ELF-1 (cell line): ENCODE data around the gene ANAPC2.
A peak's percentile ranks its signal among the peaks of the same experiment; 100 is the strongest.
"Not testable (repeated sequence)": the region's sequence is repeated elsewhere in the genome, so short reads cannot be mapped to it uniquely, and the experiment has no call there.

Source experiments
- DNase-seq: peaks from one replicate; pipeline ENCODE4 v3.0.0-alpha.2; 2016; ENCODE audit warnings: low read depth, low spot score

Gene ANAPC2

DNA sequence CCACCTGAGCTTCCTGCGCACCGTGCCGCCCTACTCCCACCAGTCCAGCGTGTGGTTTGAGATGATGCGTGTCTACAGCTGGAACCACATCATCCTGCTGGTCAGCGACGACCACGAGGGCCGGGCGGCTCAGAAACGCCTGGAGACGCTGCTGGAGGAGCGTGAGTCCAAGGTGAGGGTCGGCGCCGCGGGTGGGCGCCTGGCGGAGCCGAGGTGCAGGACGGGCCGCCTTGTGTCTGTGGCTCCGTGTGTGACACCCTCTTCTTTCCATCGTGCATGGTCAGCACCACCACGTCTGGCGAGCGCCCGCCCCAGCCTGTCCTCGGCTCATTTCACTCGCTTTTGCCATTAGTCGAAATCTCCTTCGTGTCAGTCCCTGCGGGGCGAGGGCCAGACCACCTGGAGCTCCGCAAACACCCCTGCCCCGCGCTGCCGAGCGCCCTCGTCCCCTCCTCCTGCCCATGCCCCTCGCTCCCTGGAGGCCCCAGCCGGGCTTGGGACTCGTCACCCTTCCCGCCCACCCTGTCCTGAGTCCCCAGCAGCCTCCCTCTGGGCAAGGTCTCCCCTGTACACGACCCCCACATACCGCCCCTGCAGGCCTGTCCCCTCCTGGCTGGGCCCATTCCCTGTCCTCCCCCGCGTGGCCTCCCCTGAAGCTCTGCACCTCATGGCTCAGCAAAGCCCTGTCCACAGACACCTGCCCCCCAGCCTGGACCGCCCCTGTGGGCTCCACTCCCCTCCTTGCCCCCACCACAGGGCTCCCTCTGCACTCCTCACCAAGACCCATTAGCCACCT lies 42.4 kb downstream of the ANAPC2 start:
- DNase-seq, result no peak

GRCh38 chr9:137143459-137143858 lies 44.9 kb downstream of the ANAPC2 start:
- DNase-seq, result no peak

GRCh38 chr9:137141976-137142936 lies 46.1 kb downstream of the ANAPC2 start:
- no peak for DNase-seq

- DNase-seq, result no peak
Observed at GRCh38 chr9:137141050-137141810, 47.1 kb downstream of the ANAPC2 start.

DNA sequence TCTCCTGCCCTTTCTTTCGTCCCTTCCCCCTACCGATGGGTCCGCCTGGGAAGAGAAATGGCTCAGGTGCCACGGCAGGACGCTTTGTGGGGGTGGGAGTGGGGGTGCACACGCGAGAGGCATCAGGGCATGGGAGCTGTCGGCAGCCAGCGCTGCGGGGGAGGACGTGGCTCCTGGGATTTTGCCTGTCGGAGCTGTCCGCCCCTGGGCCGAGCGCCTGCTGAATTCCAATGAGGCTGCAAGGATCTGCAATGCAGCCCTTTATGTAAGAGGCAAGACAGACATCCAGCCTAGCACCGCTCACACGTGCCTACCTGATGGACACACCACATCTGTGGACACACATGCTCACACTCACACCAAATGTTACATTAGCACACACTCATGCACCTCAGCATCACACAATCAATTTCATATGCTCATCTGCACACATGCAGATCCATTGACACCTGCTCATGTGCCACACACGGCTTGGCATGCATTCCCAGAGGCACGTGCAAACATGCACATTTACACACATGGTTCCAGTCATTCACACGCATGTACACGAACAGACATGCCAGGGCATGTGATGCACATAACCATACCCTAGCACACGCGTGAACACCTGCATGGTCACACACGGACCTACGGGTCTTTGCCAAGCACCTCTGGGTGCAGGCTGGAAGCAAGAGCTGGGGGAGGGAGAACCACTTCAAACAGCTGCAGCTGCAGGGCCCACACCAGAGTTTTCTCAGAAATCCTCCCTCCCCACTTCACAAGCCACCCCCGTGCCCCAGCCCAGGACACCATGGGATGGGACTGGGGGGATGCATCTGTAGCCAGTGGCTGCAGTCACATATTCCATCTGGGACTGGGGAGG lies 48.0 kb downstream of the ANAPC2 start:
- no peak for DNase-seq

- no peak for DNase-seq
Observed at GRCh38 chr9:137139468-137140150, 48.8 kb downstream of the ANAPC2 start.

DNA sequence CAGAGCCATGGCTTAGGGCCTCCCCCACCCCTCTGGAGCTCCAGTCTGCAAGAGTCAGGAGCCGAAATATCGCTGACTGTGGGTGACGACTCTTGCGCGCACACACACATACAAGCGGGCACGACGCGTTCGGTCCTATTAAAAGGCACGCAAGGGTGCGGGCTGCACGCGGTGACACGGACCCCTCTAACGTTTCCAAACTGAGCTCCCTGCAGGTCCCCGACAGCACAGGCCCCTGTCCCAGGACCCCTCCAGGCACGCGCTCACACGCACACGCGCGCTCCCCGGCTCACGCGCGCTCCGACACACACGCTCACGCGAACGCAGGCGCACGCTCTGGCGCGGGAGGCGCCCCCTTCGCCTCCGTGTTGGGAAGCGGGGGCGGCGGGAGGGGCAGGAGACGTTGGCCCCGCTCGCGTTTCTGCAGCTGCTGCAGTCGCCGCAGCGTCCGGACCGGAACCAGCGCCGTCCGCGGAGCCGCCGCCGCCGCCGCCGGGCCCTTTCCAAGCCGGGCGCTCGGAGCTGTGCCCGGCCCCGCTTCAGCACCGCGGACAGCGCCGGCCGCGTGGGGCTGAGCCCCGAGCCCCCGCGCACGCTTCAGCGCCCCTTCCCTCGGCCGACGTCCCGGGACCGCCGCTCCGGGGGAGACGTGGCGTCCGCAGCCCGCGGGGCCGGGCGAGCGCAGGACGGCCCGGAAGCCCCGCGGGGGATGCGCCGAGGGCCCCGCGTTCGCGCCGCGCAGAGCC lies 49.5 kb downstream of the ANAPC2 start, which contains the start of gene GRIN1:
Gene GRIN1 (plus strand): TSS at position 433 of the 746 bp plus-strand sequence. CDS start 333 bp downstream, outside the sequence.
- no peak for DNase-seq

DNA sequence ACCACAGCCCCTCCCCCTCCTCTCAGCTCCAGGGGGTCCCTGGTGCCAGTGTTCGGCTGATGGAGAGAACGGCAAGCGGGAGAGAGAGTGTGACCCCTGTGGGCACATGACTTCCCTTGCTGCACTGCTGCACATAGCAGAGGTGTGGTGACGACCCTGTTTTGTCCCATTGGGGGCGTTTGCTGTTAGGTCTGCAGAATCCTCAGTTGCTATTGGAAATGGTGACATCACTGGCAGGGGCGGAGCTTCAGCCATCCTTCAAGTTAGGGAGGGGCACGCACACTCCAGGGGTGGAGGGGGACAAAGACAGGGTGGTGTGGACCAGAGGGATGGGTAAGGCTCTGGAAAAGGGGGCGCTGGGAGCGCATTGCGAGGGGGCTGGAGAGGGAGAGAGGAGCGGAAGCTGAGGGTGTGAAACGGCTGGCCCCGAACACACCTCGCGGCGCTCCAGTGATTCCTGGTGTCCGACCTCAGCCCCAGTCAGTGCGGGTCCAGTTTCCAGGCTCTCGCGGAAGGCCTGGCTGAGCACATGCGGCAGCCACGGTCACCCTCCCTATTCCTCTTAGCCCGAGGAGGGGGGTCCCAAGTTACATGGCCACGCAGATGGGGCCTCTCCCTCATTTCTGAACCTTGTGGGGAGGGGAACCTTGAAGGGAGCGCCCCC lies 50.2 kb downstream of the ANAPC2 start:
- DNase-seq, result peak; percentile 43

DNA sequence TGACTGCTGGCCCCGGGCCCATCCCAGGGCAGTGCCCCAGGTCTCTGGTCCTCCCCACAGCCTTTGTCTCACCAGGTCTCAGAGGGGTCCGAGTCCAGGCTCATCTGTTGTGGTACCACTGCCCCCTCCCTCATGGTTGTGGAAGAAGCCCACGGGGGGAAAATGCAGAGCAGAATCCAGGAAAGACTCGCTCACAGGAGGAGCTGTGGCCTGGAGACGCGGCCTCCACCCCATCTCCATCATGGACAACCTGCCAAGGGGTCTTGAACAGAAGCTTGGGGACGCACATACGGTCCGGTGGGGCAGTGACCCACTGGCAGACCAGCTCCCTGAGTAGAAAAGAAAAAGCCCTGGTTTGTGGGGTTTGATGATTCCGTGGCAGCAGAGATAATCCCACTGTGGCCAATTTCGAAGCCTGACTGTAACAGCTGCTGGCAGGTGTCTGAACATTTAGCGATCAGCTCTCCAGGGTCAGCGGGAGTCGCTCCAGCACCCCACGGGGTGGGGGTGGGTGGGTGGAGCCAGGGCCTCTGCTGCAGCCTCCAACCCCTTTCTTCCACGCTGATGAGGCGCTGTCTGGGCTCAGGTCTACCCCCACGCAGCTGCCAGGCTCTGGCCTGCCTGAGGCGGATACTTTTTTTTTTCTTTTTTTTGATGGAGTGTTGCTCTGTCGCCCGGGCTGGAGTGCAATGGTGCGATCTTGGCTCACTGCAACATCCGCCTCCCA lies 51.3 kb downstream of the ANAPC2 start:
- DNase-seq, result no peak

DNA sequence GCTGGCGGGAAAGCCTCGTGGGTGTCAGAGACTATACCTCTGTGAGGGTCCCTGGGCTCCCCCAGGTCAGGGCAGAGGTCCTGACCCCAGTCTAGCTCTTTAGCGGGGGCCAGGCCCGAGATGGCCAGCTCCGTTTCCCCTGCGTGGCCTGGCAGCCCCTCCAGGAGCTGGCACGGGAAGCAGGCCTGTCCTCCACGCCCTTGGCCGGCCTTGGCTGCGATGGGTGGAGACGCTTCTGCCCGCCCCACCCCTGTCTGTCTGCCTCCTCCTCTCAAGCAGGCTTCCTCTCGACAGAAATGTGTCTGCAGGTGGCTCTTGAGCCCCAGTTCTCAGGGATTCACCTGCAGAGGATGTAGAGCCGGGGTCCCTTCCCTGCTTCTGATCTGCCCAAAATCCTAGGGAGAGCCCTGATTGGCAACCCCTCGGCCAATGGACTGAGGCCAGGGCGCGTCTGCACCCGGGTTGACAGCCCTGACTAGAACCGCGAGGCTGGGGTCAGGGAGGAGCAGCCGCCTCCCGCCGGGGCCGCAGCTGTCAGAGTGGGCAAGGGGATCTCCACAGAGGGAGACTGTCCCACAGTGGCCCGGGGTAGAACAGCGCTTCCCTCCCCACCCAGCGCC lies 52.0 kb downstream of the ANAPC2 start:
- no peak for DNase-seq

DNA sequence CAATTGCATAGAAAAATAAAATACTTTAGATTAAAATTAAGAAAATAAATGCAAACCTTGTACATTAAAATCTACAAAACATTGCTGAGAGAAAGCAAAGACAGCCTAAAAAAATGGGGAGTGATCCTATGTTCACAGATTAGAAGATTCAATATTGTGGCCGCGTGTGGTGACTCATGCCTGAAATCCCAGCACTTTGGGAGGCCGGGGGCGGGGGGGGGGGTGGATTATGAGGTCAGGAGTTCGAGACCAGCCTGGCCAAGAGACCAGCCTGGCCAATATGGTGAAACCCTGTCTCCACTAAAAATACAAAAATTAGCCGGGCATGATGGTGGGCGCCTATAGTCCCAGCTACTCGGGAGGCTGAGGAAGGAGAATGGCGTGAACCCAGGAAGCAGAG lies 53.2 kb downstream of the ANAPC2 start:
- DNase-seq, result not testable (repeated sequence)

DNA sequence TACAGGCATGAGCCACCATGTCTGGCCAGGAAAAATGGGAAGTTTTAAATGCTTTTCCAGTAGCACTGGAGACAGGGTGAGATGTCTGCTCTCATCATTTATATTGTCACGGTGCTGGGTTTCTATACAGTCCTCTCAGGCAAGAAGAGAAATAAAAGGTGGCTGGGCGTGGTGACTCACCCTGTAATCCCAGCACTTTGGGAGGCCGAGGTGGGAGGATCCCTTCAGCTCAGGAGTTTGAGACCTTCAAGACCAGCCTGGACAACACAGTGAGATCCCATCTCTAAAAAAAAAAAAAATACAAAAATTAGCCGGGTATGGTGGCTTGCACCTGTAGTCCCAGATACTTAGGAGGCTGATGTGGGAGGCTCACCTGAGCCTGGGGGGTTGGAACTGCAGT lies 54.2 kb downstream of the ANAPC2 start:
- DNase-seq, result no peak

GRCh38 chr9:137130176-137130755 lies 58.1 kb downstream of the ANAPC2 start:
- DNase-seq, result no peak

DNA sequence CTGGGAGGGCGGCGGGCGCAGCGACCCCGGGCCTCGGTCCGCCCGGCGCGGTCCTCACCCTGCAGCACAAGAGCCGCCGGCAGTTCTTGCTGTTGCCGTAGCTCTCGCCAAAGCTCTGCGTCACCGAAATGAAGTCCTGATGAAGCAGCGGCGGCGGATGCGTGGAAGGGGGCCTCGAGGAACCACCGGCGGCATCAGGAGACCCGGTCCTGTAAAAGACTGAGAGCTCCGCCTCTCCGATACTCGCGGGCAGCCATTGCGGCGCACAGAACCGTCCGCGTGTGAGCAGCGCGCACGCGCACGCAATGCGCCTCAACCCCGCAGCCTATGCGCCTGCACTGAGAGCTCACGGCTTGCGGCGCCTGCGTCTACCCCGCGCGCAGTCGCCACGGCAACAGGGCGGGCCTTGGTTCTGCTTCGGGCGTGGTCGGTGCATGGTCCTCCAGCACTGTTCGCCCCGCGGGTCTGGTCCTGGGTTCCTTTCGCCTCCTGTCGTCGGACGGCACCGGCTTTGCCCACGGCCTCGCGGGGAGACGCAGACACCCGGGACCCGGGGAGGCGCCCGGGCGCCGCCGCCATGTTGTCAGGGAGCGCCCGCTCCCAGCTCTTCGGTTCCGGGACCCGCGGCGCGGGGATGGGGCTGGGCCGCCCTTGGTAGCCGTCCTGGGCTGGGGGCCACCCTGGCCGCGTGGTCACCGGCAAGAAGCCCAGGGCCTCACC lies 58.7 kb downstream of the ANAPC2 start:
- peak; percentile 88 for DNase-seq

GRCh38 chr9:137128862-137129455 lies 59.4 kb downstream of the ANAPC2 start:
- DNase-seq, result no peak

GRCh38 chr9:137128158-137128861 lies 60.0 kb downstream of the ANAPC2 start:
- DNase-seq, result peak; percentile 64
